ENCODE measurements around the gene TBPL2.
"Not testable (repeated sequence)": the region's sequence is repeated elsewhere in the genome, so short reads cannot be mapped to it uniquely, and the experiment has no call there.

Gene TBPL2

GRCh38 chr14:55470025-55470424, 29.6 kb upstream of the TBPL2 start:
- CTCF ChIA-PET: interaction anchor here (1.2 to 1.3 kb wide), 2 partner anchors 22 to 25 kb away, joined by 3 read pairs; no protein-coding TSS in a partner anchor
- no peak for TF ChIP-seq CTCF (IDR thresholded peaks at IDR 0.05; ENCODE audit: control extremely low read depth, extremely low read depth, low read depth, missing control alignments)
- POLR2A ChIA-PET: no interaction called here
- DNase-seq (ENCODE audit: extremely low spot score): no peak

GRCh38 chr14:55467307-55467706, 26.9 kb upstream of the TBPL2 start:
- ChIA-PET CTCF (interaction anchor here (1.2 to 2.9 kb wide), 3 partner anchors 10 to 20 kb away, joined by 4 to 16 read pairs (median 5); no protein-coding TSS in a partner anchor), POLR2A (no interaction called here)
- DNase-seq (ENCODE audit: extremely low spot score): no peak
- TF ChIP-seq CTCF (IDR thresholded peaks at IDR 0.05; ENCODE audit: control extremely low read depth, extremely low read depth, low read depth, missing control alignments): no peak

- TF ChIP-seq CTCF (IDR thresholded peaks at IDR 0.05; ENCODE audit: control extremely low read depth, extremely low read depth, low read depth, missing control alignments): no peak
- POLR2A ChIA-PET: interaction anchor here (0.6 to 0.9 kb wide), 2 partner anchors 118 to 221 kb away, joined by 3 to 4 read pairs; no protein-coding TSS in a partner anchor
- CTCF ChIA-PET: interaction anchor here (1.0 to 1.9 kb wide), 5 partner anchors 9 to 1015 kb away, joined by 3 to 18 read pairs (median 4); no protein-coding TSS in a partner anchor
- DNase-seq (ENCODE audit: extremely low spot score): peak; percentile 55
These were observed 18.5 kb upstream of the TBPL2 start for GRCh38 chr14:55458800-55459515.

GRCh38 chr14:55457496-55457895, 17.1 kb upstream of the TBPL2 start:
- POLR2A ChIA-PET: no interaction called here
- no peak for DNase-seq (ENCODE audit: extremely low spot score)
- CTCF ChIA-PET: interaction anchor here (0.9 to 1.1 kb wide), 2 partner anchors 10 to 12 kb away, joined by 4 read pairs; no protein-coding TSS in a partner anchor
- TF ChIP-seq CTCF (IDR thresholded peaks at IDR 0.05; ENCODE audit: control extremely low read depth, extremely low read depth, low read depth, missing control alignments): no peak

GRCh38 chr14:55456411-55456810, 16.0 kb upstream of the TBPL2 start:
- CTCF ChIA-PET: interaction anchor here (0.9 kb wide), 1 partner anchor 10 kb away, joined by 4 read pairs; no protein-coding TSS in a partner anchor
- POLR2A ChIA-PET; DNase-seq (ENCODE audit: extremely low spot score): not testable (repeated sequence)

- no peak for TF ChIP-seq CTCF (IDR thresholded peaks at IDR 0.05; ENCODE audit: control extremely low read depth, extremely low read depth, low read depth, missing control alignments)
- CTCF ChIA-PET: interaction anchor here (3.1 kb wide), 1 partner anchor 9 kb away, joined by 28 read pairs; no protein-coding TSS in a partner anchor
These were observed 14.0 kb upstream of the TBPL2 start for GRCh38 chr14:55454264-55455002.

More at GRCh38 chr14:55454264-55455002, 14.0 kb upstream of the TBPL2 start:
- no peak for DNase-seq (ENCODE audit: extremely low spot score)
- POLR2A ChIA-PET: no interaction called here

Data from GM10248 (cell line).